ENCODE data around the gene DYRK2. TPM values are rescaled to one million over a fixed set of nuclear protein-coding genes. Genes with fewer than 3 reads are reported as not detected.

The DYRK2 gene
- total RNA-seq, 4 donors from 2014 or later, result 17.2 to 41.9 (median 19.6) TPM

- no peaks in the 10 kb centered on the region for H3K36me3 ChIP-seq
- no peak overlapping the region for H3K4me3 ChIP-seq (replicated peaks in 1 of 3)
- H3K9me3 ChIP-seq, result no peaks in the 10 kb centered on the region
- TF ChIP-seq CTCF (IDR thresholded peaks at IDR 0.05) (no peak), POLR2A (IDR thresholded peaks at IDR 0.05) (no peak)
- peaks cover 5 to 11% of the 10 kb centered on the region in 2 donors for H3K4me1 ChIP-seq
- DNase-seq, result peak; percentile 82 to 88
- intact Hi-C loops (cut with DNase I), result no loop called here
- H3K27me3 ChIP-seq, result no peaks in the 10 kb centered on the region
- H3K27ac ChIP-seq, result no peak overlapping the region
- WGBS, 2 donors, result 32 to 39% methylated on average over 8 of the region's 8 CpGs
Measured at GRCh38 chr12:67667276-67668073, 18.9 kb downstream of the DYRK2 start.

GRCh38 chr12:67669217-67669933 is 20.8 kb downstream of the DYRK2 start:
- no peaks in the 10 kb centered on the region for H3K27me3 ChIP-seq
- intact Hi-C loops (cut with DNase I), result no loop called here
- H3K4me3 ChIP-seq (replicated peaks in 1 of 3), result no peak overlapping the region
- no peak overlapping the region for H3K27ac ChIP-seq
- no peaks in the 10 kb centered on the region for H3K36me3 ChIP-seq
- no peaks in the 10 kb centered on the region for H3K9me3 ChIP-seq
- 91 to 94% methylated on average over 6 of the region's 6 CpGs for WGBS, 2 donors
- peaks cover 5 to 11% of the 10 kb centered on the region in 2 donors for H3K4me1 ChIP-seq
- TF ChIP-seq POLR2A (IDR thresholded peaks at IDR 0.05), result no peak
- no peak for TF ChIP-seq CTCF (IDR thresholded peaks at IDR 0.05)
- no peak for DNase-seq

GRCh38 chr12:67669934-67670631 is 21.5 kb downstream of the DYRK2 start:
- 82% methylated on average over 4 of the region's 4 CpGs for WGBS, 2 donors
- H3K36me3 ChIP-seq, result no peaks in the 10 kb centered on the region
- DNase-seq, result no peak
- H3K27me3 ChIP-seq, result no peaks in the 10 kb centered on the region
- peaks cover 5 to 11% of the 10 kb centered on the region in 2 donors for H3K4me1 ChIP-seq
- no peak overlapping the region for H3K4me3 ChIP-seq (replicated peaks in 1 of 3)
- no peaks in the 10 kb centered on the region for H3K9me3 ChIP-seq
- TF ChIP-seq CTCF (IDR thresholded peaks at IDR 0.05) (no peak), POLR2A (IDR thresholded peaks at IDR 0.05) (no peak)
- intact Hi-C loops (cut with DNase I), result no loop called here
- no peak overlapping the region for H3K27ac ChIP-seq

GRCh38 chr12:67671419-67671818 is 22.9 kb downstream of the DYRK2 start:
- H3K36me3 ChIP-seq, result no peaks in the 10 kb centered on the region
- no peaks in the 10 kb centered on the region for H3K27me3 ChIP-seq
- 88 to 92% methylated on average over 2 of the region's 2 CpGs for WGBS, 2 donors
- peaks cover 5 to 11% of the 10 kb centered on the region in 2 donors for H3K4me1 ChIP-seq
- H3K9me3 ChIP-seq, result no peaks in the 10 kb centered on the region
- H3K4me3 ChIP-seq (replicated peaks in 1 of 3), result no peak overlapping the region
- TF ChIP-seq CTCF (IDR thresholded peaks at IDR 0.05) (no peak), POLR2A (IDR thresholded peaks at IDR 0.05) (no peak)
- intact Hi-C loops (cut with DNase I), result no loop called here
- no peak for DNase-seq
- no peak overlapping the region for H3K27ac ChIP-seq
